HG03575 (cell line): ENCODE results near the gene TPGS1.

Experiments
- ATAC-seq: cut with Tn5 transposase; IDR thresholded peaks from one replicate; pipeline ENCODE4 v1.9.1; 2021; ENCODE audit not compliant: unreplicated experiment, insufficient number of reproducible peaks, low FRiP score; ENCODE audit errors: extremely low read depth

The TPGS1 gene

DNA sequence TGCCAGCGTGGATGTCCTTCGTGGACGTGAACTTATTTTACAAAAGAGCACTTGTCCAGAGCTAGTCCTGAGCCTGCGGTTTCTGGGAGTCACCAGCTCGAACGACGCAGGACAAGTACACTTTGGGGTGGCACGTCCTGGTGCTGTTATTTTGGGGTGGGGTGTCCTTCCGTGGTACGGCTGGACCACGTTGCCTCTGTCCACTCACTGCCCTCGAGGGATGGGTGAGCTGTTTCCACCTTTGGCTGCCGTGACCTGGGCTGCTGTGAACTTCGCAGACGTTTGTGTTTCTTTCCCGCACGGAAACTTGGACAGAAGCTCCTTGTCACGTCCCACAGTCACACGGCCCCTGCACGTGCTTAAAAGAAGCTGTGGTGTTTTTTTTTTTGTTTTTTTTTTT, 47.5 kb downstream of the TPGS1 start:
- no peak for ATAC-seq

DNA sequence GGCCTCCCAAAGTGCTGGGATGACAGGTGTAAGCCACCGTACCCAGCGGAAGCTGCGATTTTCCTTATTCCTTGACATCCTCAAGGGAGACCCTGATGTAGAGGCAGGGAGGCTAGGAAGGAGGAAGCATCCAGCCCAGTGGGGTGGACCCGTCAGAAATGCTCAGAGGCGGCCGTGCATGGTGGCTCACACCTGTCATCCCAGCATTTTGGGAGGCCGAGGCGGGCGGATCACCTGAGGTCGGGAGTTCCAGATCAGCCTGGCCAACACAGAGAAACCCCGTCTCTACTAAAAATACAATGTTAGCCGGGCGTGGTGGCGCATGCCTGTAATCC, 48.1 kb downstream of the TPGS1 start:
- ATAC-seq = no peak

DNA sequence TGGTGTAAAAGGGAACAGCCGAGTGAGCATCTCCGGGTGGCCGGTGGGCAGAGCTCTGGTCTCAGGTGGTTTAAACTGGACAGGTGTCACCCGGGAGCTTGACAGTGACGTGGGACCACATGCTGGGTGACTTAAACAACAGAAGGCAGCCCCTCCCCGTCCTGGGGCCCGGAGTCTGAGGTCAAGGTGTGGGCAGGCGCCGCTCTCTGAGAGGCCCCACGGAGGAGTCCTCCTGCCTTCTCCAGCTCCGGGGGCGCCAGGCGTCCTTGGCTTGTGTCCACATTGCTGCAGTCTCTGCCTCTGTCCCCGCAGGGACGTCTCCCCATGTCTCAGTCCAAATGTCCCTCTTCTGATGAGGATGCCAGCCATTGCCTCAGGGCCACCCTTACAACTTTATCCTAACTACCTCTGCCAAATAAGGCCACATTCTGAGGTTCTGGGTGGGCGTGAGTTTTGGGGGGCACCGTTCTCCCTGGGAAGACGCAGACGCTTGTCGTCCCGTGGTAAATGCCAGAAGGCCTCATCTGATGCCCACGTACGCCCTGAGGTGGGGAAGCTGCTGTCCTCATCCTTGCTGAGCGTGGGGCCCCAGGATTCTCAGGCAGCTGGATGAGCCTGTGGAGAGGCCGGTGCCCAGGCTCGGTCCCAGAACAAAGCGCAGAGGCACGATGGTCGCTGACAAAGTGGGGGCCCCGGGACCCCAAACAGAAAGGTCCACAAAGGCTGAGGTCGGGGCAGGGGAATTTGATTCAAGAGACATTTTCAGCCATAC, 49.5 kb downstream of the TPGS1 start:
- ATAC-seq = no peak

DNA sequence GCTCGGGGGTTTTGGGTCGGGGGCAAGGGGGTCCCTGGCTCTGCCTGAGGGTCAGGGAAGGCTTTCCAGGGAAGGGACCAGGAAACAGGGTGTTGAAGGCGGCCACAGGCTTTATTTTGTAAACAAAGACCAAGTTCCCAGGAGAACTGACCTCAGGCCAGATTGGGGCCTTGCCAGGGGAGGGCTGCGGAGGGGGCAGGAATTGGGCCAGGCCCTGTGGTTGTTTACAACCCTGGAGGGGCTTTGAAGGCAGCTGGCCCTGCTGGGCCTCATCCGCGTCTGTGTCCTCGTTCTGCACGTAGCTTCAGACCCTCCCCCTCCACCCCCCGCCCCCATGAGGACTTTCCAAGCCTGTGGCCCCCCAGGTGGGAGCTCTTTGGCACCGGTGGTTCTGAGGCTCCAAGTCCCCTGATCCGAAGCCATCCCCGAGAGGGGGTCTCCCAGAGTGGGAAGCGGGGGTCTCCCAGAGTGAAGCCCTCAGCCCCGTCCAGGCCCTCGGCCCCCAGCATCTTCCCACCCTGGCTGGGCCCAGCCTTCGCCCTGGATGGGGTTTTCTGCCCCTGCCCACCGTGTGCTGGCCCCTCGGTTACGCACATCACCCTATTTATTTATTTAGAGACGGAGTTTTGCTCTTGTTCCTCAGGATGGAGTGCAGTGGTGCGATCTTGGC, 51.6 kb downstream of the TPGS1 start:
- ATAC-seq = no peak

DNA sequence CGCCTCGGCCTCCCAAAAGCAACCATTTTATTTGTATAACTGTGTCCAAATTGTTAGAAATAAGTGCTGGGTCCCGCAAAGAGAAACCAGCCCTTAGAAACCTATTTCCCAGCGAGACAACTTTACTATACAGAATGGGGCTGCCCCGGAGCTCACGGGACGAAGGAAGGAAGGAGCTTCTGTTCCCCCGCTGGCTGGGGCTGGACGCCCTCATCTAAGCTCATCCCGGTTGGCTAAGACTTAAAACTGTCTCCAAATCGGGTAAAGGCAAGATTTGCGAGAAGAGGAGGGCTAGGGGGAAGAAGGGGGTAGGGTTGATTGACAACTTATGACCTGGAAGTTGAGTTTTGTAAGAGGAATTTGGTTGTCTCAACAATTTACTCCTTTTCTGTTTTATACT, 52.8 kb downstream of the TPGS1 start:
- ATAC-seq = no peak

DNA sequence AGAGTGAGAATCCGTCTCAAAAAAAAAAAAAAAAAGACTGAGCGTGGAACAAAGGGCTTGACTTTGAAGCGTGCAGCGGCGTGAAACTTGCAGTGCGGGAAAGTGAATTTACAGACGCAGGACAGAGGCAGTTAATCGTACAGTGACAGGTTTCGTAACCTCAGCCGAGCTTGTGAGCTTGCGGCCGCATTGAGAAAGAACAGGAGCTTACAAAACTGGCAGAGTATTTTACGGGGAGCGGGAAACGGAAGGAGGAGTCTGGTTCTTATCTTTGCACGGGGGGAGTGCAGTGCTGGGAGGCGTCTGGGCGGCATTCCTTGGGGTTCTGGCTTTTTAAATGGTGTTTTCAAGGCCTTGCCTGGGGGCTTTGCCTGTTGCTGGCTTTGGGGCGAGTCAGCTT, 59.1 kb downstream of the TPGS1 start:
- ATAC-seq = no peak

DNA sequence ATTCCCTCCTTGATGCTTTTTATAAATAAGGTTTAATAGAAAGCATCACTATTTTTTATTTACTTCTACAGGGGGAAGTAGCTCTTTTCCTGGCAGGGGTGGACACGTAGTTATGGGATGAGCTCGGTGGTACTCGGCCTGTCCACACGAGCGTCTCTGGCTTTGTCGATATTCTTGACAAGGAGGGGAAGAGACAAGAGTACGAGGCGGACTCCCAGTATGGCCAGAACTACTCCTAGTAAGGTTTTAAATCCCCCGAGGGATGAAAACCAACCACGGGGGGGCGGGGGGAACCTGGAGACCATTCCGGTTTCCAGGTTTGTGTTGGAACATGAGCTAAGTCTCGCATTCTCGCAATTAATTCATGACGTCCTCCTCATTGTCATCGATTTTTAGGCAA, 59.5 kb downstream of the TPGS1 start:
- ATAC-seq = no peak

DNA sequence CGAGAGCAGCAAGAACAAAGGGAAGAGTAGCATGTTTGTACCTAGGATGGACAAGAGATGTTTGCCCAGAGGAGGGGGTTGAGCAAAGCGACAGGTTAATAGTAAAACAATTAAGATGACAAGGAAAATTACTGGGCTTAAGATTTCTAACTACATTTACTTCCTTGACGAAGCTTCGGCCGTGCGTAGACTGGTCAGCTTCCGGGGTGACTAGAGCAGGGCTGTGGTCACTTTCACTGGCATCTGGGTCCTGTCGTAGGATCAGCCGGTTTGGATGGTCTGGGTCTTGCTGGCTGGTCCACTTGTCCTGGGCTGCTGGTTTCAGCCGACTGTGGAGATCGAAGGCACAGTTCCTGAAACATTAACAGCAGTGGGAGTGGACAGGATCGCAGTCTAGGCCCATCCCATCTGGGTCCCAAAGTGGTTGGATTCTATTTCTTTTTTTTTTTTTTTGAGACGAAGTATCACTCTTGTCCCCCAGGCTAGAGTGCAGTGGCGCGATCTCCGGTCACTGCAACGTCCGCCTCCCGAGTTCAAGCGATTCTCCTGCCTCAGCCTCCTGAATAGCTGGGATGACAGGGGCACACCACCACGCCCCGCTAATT, 60.1 kb downstream of the TPGS1 start:
- ATAC-seq = no peak
